IMR-90 (cell line): Measurements from ENCODE around the gene CFAP45. TPM values are rescaled to one million over a fixed set of nuclear protein-coding genes. Genes with fewer than 3 reads are reported as not detected.

ENCODE experiments used
- ATAC-seq: fragments of 200-7000 bp; cut with Tn5 transposase; 2 replicates; pipeline ENCODE4 v1.9.1; 2020; ENCODE audit warnings: low read depth, mild to moderate bottlenecking, moderate library complexity
- BruUV-seq: library from RNA; stranded (reverse); fragments of 400-500 nt; replicated peaks from 2 replicates; lab custom pipeline; 2021; lab: Mats Ljungman, UMichigan
- CTCF ChIA-PET: fragments of 300-600 bp; formaldehyde crosslinking; extraction: SDS; loops from one replicate; lab custom pipeline; 2021; ENCODE audit warnings: antibody characterized with exemption; lab: Yijun Ruan, JAX
- POLR2A ChIA-PET: fragments of 300-600 bp; sonication (Branson Sonifier 250); formaldehyde crosslinking; loops from one replicate; lab custom pipeline; 2022; ENCODE audit warnings: antibody characterized with exemption; ENCODE audit not compliant: unreplicated experiment; lab: Charles Lee
- DNase-seq: peaks from one replicate; pipeline ENCODE4 v3.0.0; 2013
- H2AFZ ChIP-seq: replicated peaks from 2 replicates; pipeline ENCODE3; 2013; ENCODE audit warnings: low read length, mild to moderate bottlenecking; ENCODE audit not compliant: poor library complexity
- H2AK5ac ChIP-seq: 2 replicates; pipeline ENCODE4 v1.6.1; 2013; ENCODE audit warnings: low read depth, low read length, inconsistent platforms
- H2AK9ac ChIP-seq: replicated peaks from 2 replicates; pipeline ENCODE3; 2013; ENCODE audit warnings: mild to moderate bottlenecking, low read depth, low read length, moderate library complexity; ENCODE audit not compliant: poor library complexity
- H2BK120ac ChIP-seq: 2 replicates; pipeline ENCODE4 v1.6.1; 2013; ENCODE audit warnings: low read depth, low read length, inconsistent platforms
- H2BK15ac ChIP-seq: 3 replicates; pipeline ENCODE4 v1.6.1; 2013; ENCODE audit warnings: low read depth, low read length, inconsistent platforms
- H2BK20ac ChIP-seq: 2 replicates; pipeline ENCODE4 v1.6.1; 2013; ENCODE audit warnings: low read depth, mild to moderate bottlenecking, inconsistent platforms, low read length, moderate library complexity
- H2BK5ac ChIP-seq: 2 replicates; pipeline ENCODE4 v1.6.1; 2013; ENCODE audit warnings: mild to moderate bottlenecking, low read depth, low read length, inconsistent platforms; ENCODE audit not compliant: poor library complexity, severe bottlenecking
- H3K14ac ChIP-seq: replicated peaks from 2 replicates; pipeline ENCODE4 v1.6.1; 2013; ENCODE audit warnings: low read depth, low read length, inconsistent platforms
- H3K18ac ChIP-seq: 2 replicates; pipeline ENCODE4 v1.6.1; 2013; ENCODE audit warnings: low read depth, low read length, control low read depth
- H3K23ac ChIP-seq: 2 replicates; pipeline ENCODE4 v1.6.1; 2013; ENCODE audit warnings: low read depth, low read length, inconsistent platforms
- H3K27ac ChIP-seq: 2 replicates; pipeline ENCODE4 v1.5.1; 2013; ENCODE audit warnings: mild to moderate bottlenecking, control low read depth, low read length; ENCODE audit not compliant: insufficient read depth
- H3K27me3 ChIP-seq: 2 replicates; pipeline ENCODE4 v1.6.1; 2013; ENCODE audit warnings: low read length; ENCODE audit not compliant: control insufficient read depth, insufficient read depth
- H3K36me3 ChIP-seq: 2 replicates; pipeline ENCODE4 v1.6.1; 2013; ENCODE audit warnings: low read length, mixed read lengths; ENCODE audit not compliant: control insufficient read depth, insufficient read depth
- H3K4ac ChIP-seq: 2 replicates; pipeline ENCODE4 v1.6.1; 2013; ENCODE audit warnings: low read depth, low read length, inconsistent platforms
- H3K4me1 ChIP-seq: 2 replicates; pipeline ENCODE4 v1.6.1; 2013; ENCODE audit warnings: low read length, mixed read lengths; ENCODE audit not compliant: control insufficient read depth, insufficient read depth
- H3K4me2 ChIP-seq: 2 replicates; pipeline ENCODE4 v1.6.1; 2013; ENCODE audit warnings: low read depth, mild to moderate bottlenecking, control low read depth, low read length, moderate library complexity
- H3K4me3 ChIP-seq: 2 replicates; pipeline ENCODE4 v1.5.1; 2013; ENCODE audit warnings: low read depth, mild to moderate bottlenecking, control low read depth, low read length, moderate library complexity; ENCODE audit not compliant: insufficient read depth
- H3K56ac ChIP-seq: 2 replicates; pipeline ENCODE4 v1.6.1; 2013; ENCODE audit warnings: low read length, inconsistent platforms; ENCODE audit not compliant: insufficient read depth; ENCODE audit errors: extremely low read depth
- H3K79me1 ChIP-seq, 2 experiments: 2 replicates each; pipeline ENCODE4 v1.6.1; 2013; ENCODE audit warnings: low read length in 2 of 2, inconsistent platforms in 1 of 2, low read depth in 1 of 2
- H3K9ac ChIP-seq: 2 replicates; pipeline ENCODE4 v1.6.1; 2013; ENCODE audit warnings: low read depth, low read length, control low read depth
- H3K9me1 ChIP-seq: 2 replicates; pipeline ENCODE4 v1.6.1; 2013; ENCODE audit warnings: low read length, inconsistent platforms; ENCODE audit not compliant: insufficient read depth
- H3K9me3 ChIP-seq: 2 replicates; pipeline ENCODE4 v1.6.1; 2013; ENCODE audit warnings: low read length; ENCODE audit not compliant: control insufficient read depth, insufficient read depth
- H4K20me1 ChIP-seq: 2 replicates; pipeline ENCODE4 v1.6.1; 2013; ENCODE audit warnings: low read length, inconsistent platforms; ENCODE audit not compliant: insufficient read depth
- H4K5ac ChIP-seq: 2 replicates; pipeline ENCODE4 v1.6.1; 2013; ENCODE audit warnings: mild to moderate bottlenecking, low read depth, low read length, control low read depth
- H4K8ac ChIP-seq, 2 experiments: 2 replicates each; pipeline ENCODE4 v1.6.1; 2013; ENCODE audit warnings: low read depth in 2 of 2, low read length in 2 of 2, control low read depth in 1 of 2, inconsistent platforms in 1 of 2
- H4K91ac ChIP-seq: 2 replicates; pipeline ENCODE4 v1.6.1; 2013; ENCODE audit warnings: low read depth, low read length, inconsistent platforms; ENCODE audit not compliant: insufficient read depth
- BHLHE40 ChIP-seq: fragments of 150-350 bp; IDR thresholded peaks from 2 replicates; pipeline ENCODE4 v1.6.1; 2016; ENCODE audit warnings: mild to moderate bottlenecking, low read depth, low read length
- CHD1 ChIP-seq: IDR thresholded peaks from 2 replicates; pipeline ENCODE4 v1.6.1; 2012; ENCODE audit warnings: low read depth, low read length, improper control_type of control experiment
- CTCF ChIP-seq: conservative IDR thresholded peaks from 2 replicates; pipeline ENCODE4 v1.5.1; 2012; ENCODE audit warnings: mild to moderate bottlenecking, low read depth, low read length, improper control_type of control experiment
- ELK1 ChIP-seq: fragments of 150-350 bp; IDR thresholded peaks from 2 replicates; pipeline ENCODE4 v1.6.1; 2016; ENCODE audit warnings: low read depth, mild to moderate bottlenecking, low read length, moderate library complexity, borderline replicate concordance
- MAFK ChIP-seq: IDR thresholded peaks from 2 replicates; pipeline ENCODE4 v1.6.1; 2012; ENCODE audit warnings: low read depth, low read length, improper control_type of control experiment
- MAZ ChIP-seq: IDR thresholded peaks from 2 replicates; pipeline ENCODE4 v1.6.1; 2012; ENCODE audit warnings: low read depth, mild to moderate bottlenecking, low read length, improper control_type of control experiment, moderate library complexity, borderline replicate concordance
- RCOR1 ChIP-seq: IDR thresholded peaks from 2 replicates; pipeline ENCODE4 v1.6.1; 2012; ENCODE audit warnings: mild to moderate bottlenecking, low read length, improper control_type of control experiment; ENCODE audit not compliant: insufficient replicate concordance
- WGBS, 2 experiments: methylation state at CpG; one replicate each; pipeline versions ENCODE4 v1.1.5 to v1.1.7; 2013; ENCODE audit warnings: missing lambda C conversion rate in 2 of 2; ENCODE audit not compliant: insufficient read length in 1 of 2; ENCODE audit errors: extremely low coverage in 2 of 2; 5-methylcytosine and 5-hydroxymethylcytosine counted together
- dilution Hi-C: fragments of 300-500 bp; cut with HindIII; formaldehyde crosslinking; loops from one replicate; pipeline ENCODE4 v1.14.3; 2018; ENCODE audit warnings: low sequenced_read_pairs; ENCODE audit not compliant: unreplicated experiment
- in situ Hi-C: fragments of 300-500 bp; cut with MboI; formaldehyde crosslinking; loops from 3 replicates; pipeline ENCODE4 v1.14.3; 2019; ENCODE audit warnings: low sequenced_read_pairs, inconsistent platforms, mixed read lengths
- intact Hi-C: fragments of 100-400 bp; cut with micrococcal nuclease; formaldehyde crosslinking; loops from 2 replicates; pipeline ENCODE4 v1.10.0; 2022
- polyA plus RNA-seq, 3 experiments: library from polyadenylated mRNA; depleted of rRNA; stranded (reverse); fragments of >200 nt; gene quantifications; 2 replicates each; pipeline ENCODE4 v1.2.3, GENCODE V29; 2012; ENCODE audit warnings: low replicate concordance in 1 of 3
- total RNA-seq: library from RNA; depleted of rRNA; stranded (reverse); fragments of >200 nt; gene quantifications from 2 replicates; pipeline ENCODE4 v1.2.3, GENCODE V29; 2012

Gene CFAP45
- total and polyA plus RNA-seq, 2 of the 4 experiments (the other 2 are of a cell fraction): 0.51 to 0.72 TPM

GRCh38 chr1:159921700-159922504 lies 21.9 kb upstream of the CFAP45 start:
- H3K4ac ChIP-seq: peak overlapping the region; percentile 95
- peak overlapping the region; percentile 91 for H3K4me2 ChIP-seq
- 12% methylated on average over 3 of the region's 18 CpGs; no CpG with 5 or more reads in 1 of the 2 experiments for WGBS, 2 experiments
- H3K9me1 ChIP-seq: peaks cover 35% of the 10 kb centered on the region
- DNase-seq: peak; percentile 34
- peak overlapping the region; percentile 78 for H2BK5ac ChIP-seq
- ATAC-seq: no peak
- H2AFZ ChIP-seq: peak overlapping the region; percentile 53
- CTCF ChIA-PET: interaction anchor here (0.7 to 1.3 kb wide), 3 partner anchors 31 to 1069 kb away, joined by 3 read pairs; no protein-coding TSS in a partner anchor
- H3K9me3 ChIP-seq: no peaks in the 10 kb centered on the region
- H3K23ac ChIP-seq: peak overlapping the region; percentile 69; the same call in 1 of the 2 replicates
- peak overlapping the region; percentile 48 for H3K18ac ChIP-seq
- intact Hi-C loops: loop anchor here (10.0 kb wide), 1 partner anchor 293 kb away; no protein-coding TSS in a partner anchor
- H2AK9ac ChIP-seq: peak overlapping the region; percentile 100
- dilution Hi-C loops: no loop called here
- H3K4me3 ChIP-seq: peak overlapping the region; percentile 83
- no peak overlapping the region for H3K56ac ChIP-seq
- peak overlapping the region; percentile 82 for H4K5ac ChIP-seq
- peak overlapping the region; percentile 96 for H4K91ac ChIP-seq
- H2BK20ac ChIP-seq: peak overlapping the region; percentile 57; the same call in 1 of the 2 replicates
- peak overlapping the region; percentile 68 to 80 for H4K8ac ChIP-seq
- peaks cover 35% of the 10 kb centered on the region for H3K36me3 ChIP-seq
- peak overlapping the region; percentile 64 for H3K14ac ChIP-seq
- H3K4me1 ChIP-seq: peaks cover 28% of the 10 kb centered on the region
- H3K79me1 ChIP-seq: peaks cover 9 to 70% of the 10 kb centered on the region in 2 experiments
- H4K20me1 ChIP-seq: peaks cover 66% of the 10 kb centered on the region
- peak overlapping the region; percentile 77 for H3K9ac ChIP-seq
- BruUV-seq: no TSS peak
- H3K27me3 ChIP-seq: no peaks in the 10 kb centered on the region
- H2BK120ac ChIP-seq: peak overlapping the region; percentile 94; the same call in 1 of the 2 replicates
- H2BK15ac ChIP-seq: no peak overlapping the region; the same call in 2 of the 3 replicates
- in situ Hi-C loops: no loop called here
- POLR2A ChIA-PET: interaction anchor here (1.1 kb wide), 1 partner anchor 84 kb away, joined by 16 read pairs; no protein-coding TSS in a partner anchor
- TF ChIP-seq MAZ: no peak
- no peak for TF ChIP-seq MAFK
- TF ChIP-seq CTCF: no peak
- TF ChIP-seq CHD1: no peak
- TF ChIP-seq ELK1: no peak
- no peak for TF ChIP-seq BHLHE40
- no peak for TF ChIP-seq RCOR1
- peak overlapping the region; percentile 79 for H2AK5ac ChIP-seq
- H3K27ac ChIP-seq: peak overlapping the region; percentile 48
